ENCODE data around the gene PAM. TPM values are rescaled to one million over a fixed set of nuclear protein-coding genes. Genes with fewer than 3 reads are reported as not detected.

Gene PAM
- polyA plus RNA-seq, 1 donor from 2014 or later, result 363 TPM

- H3K79me2 ChIP-seq (replicated peaks; ENCODE audit: insufficient read depth, low read length), result peaks cover 2% of the 10 kb centered on the region
- no peaks in the 10 kb centered on the region for H4K20me1 ChIP-seq (ENCODE audit: insufficient read depth)
- H3K27ac ChIP-seq (ENCODE audit: low read length), result no peak overlapping the region
- H3K9me3 ChIP-seq (ENCODE audit: low read length), result no peaks in the 10 kb centered on the region
- no peak overlapping the region for H3K4me3 ChIP-seq (ENCODE audit: low read length)
- TF ChIP-seq EP300 (conservative IDR thresholded peaks at IDR 0.05; ENCODE audit: poor library complexity, severe bottlenecking), result no peak
- TF ChIP-seq, protein P1, sequence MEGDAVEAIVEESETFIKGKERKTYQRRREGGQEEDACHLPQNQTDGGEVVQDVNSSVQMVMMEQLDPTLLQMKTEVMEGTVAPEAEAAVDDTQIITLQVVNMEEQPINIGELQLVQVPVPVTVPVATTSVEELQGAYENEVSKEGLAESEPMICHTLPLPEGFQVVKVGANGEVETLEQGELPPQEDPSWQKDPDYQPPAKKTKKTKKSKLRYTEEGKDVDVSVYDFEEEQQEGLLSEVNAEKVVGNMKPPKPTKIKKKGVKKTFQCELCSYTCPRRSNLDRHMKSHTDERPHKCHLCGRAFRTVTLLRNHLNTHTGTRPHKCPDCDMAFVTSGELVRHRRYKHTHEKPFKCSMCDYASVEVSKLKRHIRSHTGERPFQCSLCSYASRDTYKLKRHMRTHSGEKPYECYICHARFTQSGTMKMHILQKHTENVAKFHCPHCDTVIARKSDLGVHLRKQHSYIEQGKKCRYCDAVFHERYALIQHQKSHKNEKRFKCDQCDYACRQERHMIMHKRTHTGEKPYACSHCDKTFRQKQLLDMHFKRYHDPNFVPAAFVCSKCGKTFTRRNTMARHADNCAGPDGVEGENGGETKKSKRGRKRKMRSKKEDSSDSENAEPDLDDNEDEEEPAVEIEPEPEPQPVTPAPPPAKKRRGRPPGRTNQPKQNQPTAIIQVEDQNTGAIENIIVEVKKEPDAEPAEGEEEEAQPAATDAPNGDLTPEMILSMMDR (IDR thresholded peaks at IDR 0.05; ENCODE audit: poor library complexity, severe bottlenecking), result no peak
- TF ChIP-seq TAF1 (IDR thresholded peaks at IDR 0.05; ENCODE audit: low read depth), result no peak
- TF ChIP-seq EZH2 (IDR thresholded peaks at IDR 0.05; ENCODE audit: borderline replicate concordance, insufficient read depth, low read length, poor library complexity, severe bottlenecking), result no peak
- TF ChIP-seq POLR2AphosphoS5 (IDR thresholded peaks at IDR 0.05), result no peak
- no peak for TF ChIP-seq RAD21 (conservative IDR thresholded peaks at IDR 0.05)
- TF ChIP-seq, protein P2, sequence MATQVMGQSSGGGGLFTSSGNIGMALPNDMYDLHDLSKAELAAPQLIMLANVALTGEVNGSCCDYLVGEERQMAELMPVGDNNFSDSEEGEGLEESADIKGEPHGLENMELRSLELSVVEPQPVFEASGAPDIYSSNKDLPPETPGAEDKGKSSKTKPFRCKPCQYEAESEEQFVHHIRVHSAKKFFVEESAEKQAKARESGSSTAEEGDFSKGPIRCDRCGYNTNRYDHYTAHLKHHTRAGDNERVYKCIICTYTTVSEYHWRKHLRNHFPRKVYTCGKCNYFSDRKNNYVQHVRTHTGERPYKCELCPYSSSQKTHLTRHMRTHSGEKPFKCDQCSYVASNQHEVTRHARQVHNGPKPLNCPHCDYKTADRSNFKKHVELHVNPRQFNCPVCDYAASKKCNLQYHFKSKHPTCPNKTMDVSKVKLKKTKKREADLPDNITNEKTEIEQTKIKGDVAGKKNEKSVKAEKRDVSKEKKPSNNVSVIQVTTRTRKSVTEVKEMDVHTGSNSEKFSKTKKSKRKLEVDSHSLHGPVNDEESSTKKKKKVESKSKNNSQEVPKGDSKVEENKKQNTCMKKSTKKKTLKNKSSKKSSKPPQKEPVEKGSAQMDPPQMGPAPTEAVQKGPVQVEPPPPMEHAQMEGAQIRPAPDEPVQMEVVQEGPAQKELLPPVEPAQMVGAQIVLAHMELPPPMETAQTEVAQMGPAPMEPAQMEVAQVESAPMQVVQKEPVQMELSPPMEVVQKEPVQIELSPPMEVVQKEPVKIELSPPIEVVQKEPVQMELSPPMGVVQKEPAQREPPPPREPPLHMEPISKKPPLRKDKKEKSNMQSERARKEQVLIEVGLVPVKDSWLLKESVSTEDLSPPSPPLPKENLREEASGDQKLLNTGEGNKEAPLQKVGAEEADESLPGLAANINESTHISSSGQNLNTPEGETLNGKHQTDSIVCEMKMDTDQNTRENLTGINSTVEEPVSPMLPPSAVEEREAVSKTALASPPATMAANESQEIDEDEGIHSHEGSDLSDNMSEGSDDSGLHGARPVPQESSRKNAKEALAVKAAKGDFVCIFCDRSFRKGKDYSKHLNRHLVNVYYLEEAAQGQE (IDR thresholded peaks at IDR 0.05; ENCODE audit: borderline replicate concordance), result no peak
- no peak for TF ChIP-seq MXI1 (conservative IDR thresholded peaks at IDR 0.05; ENCODE audit: poor library complexity, severe bottlenecking)
- TF ChIP-seq SMC3 (conservative IDR thresholded peaks at IDR 0.05; ENCODE audit: poor library complexity), result no peak
- no peaks in the 10 kb centered on the region for H3F3A ChIP-seq (ENCODE audit: insufficient read depth, low read length, poor library complexity, severe bottlenecking)
- no peak overlapping the region for H3K9ac ChIP-seq (ENCODE audit: low read length)
- H3K9me2 ChIP-seq (ENCODE audit: insufficient read depth, low read length), result no peaks in the 10 kb centered on the region
- H3K27me3 ChIP-seq (ENCODE audit: insufficient read depth, low read depth, low read length), result no peaks in the 10 kb centered on the region
- no peak overlapping the region for H2AFZ ChIP-seq (ENCODE audit: low read depth, low read length)
- H3K36me3 ChIP-seq (ENCODE audit: insufficient read depth, low read length), result no peaks in the 10 kb centered on the region
- no peak overlapping the region for H3K4me2 ChIP-seq (ENCODE audit: low read length)
These were observed 102.1 kb downstream of the PAM start for GRCh38 chr5:102857076-102857818.

- H3K4me3 ChIP-seq (ENCODE audit: low read length), result no peak overlapping the region
- no peaks in the 10 kb centered on the region for H3K9me3 ChIP-seq (ENCODE audit: low read length)
- no peaks in the 10 kb centered on the region for H3K36me3 ChIP-seq (ENCODE audit: insufficient read depth, low read length)
- peaks cover 2% of the 10 kb centered on the region for H3K79me2 ChIP-seq (replicated peaks; ENCODE audit: insufficient read depth, low read length)
- no peak overlapping the region for H2AFZ ChIP-seq (ENCODE audit: low read depth, low read length)
- H4K20me1 ChIP-seq (ENCODE audit: insufficient read depth), result no peaks in the 10 kb centered on the region
- TF ChIP-seq RAD21 (conservative IDR thresholded peaks at IDR 0.05) (no peak), EZH2 (IDR thresholded peaks at IDR 0.05; ENCODE audit: borderline replicate concordance, insufficient read depth, low read length, poor library complexity, severe bottlenecking) (no peak), EP300 (conservative IDR thresholded peaks at IDR 0.05; ENCODE audit: poor library complexity, severe bottlenecking) (no peak), MXI1 (conservative IDR thresholded peaks at IDR 0.05; ENCODE audit: poor library complexity, severe bottlenecking) (no peak)
- TF ChIP-seq, protein P2 (IDR thresholded peaks at IDR 0.05; ENCODE audit: borderline replicate concordance), result no peak
- H3F3A ChIP-seq (ENCODE audit: insufficient read depth, low read length, poor library complexity, severe bottlenecking), result no peaks in the 10 kb centered on the region
- no peak overlapping the region for H3K4me2 ChIP-seq (ENCODE audit: low read length)
- H3K27me3 ChIP-seq (ENCODE audit: insufficient read depth, low read depth, low read length), result no peaks in the 10 kb centered on the region
- no peak overlapping the region for H3K27ac ChIP-seq (ENCODE audit: low read length)
- no peak overlapping the region for H3K9ac ChIP-seq (ENCODE audit: low read length)
- H3K9me2 ChIP-seq (ENCODE audit: insufficient read depth, low read length), result no peaks in the 10 kb centered on the region
These were observed 103.1 kb downstream of the PAM start for GRCh38 chr5:102858221-102858620.

Data from neural cell (in vitro differentiated cells).